Osteoblast (primary cell): ENCODE measurements around the gene NTN4. TPM values are rescaled to one million over a fixed set of nuclear protein-coding genes. Genes with fewer than 3 reads are reported as not detected.

ENCODE experiments used
- DNase-seq: peaks from one replicate; pipeline ENCODE4 v3.0.0; 2011; ENCODE audit warnings: low spot score, mixed read lengths; ENCODE audit not compliant: insufficient read length; ENCODE audit errors: missing footprints
- H2AFZ ChIP-seq: 2 replicates; pipeline ENCODE4 v1.6.0; 2011; ENCODE audit warnings: mild to moderate bottlenecking, low read length
- H3K27ac ChIP-seq: 2 replicates; pipeline ENCODE4 v1.5.1; 2011; ENCODE audit warnings: mild to moderate bottlenecking, low read depth, low read length, moderate library complexity
- H3K27me3 ChIP-seq: 2 replicates; pipeline ENCODE4 v1.6.0; 2012; ENCODE audit warnings: mild to moderate bottlenecking, control low read depth, inconsistent platforms, low read length, moderate library complexity; ENCODE audit not compliant: insufficient read depth
- H3K36me3 ChIP-seq: 2 replicates; pipeline ENCODE4 v1.5.1; 2011; ENCODE audit warnings: mild to moderate bottlenecking, low read length, control low read depth, moderate library complexity; ENCODE audit not compliant: insufficient read depth
- H3K4me1 ChIP-seq: 2 replicates; pipeline ENCODE4 v1.5.1; 2011; ENCODE audit warnings: mild to moderate bottlenecking, low read length, control low read depth, moderate library complexity; ENCODE audit not compliant: insufficient read depth
- H3K4me2 ChIP-seq: 2 replicates; pipeline ENCODE4 v1.6.0; 2011; ENCODE audit warnings: mild to moderate bottlenecking, low read length; ENCODE audit not compliant: insufficient read depth
- H3K4me3 ChIP-seq: fragments of 200-600 bp; sonication (generic); 3 replicates; pipeline ENCODE4 v1.5.1; 2012; ENCODE audit warnings: mild to moderate bottlenecking, low read length, inconsistent platforms; ENCODE audit not compliant: insufficient read depth
- H3K79me2 ChIP-seq: 2 replicates; pipeline ENCODE4 v1.6.0; 2012; ENCODE audit warnings: mild to moderate bottlenecking, low read length, control low read depth, inconsistent platforms; ENCODE audit not compliant: insufficient read depth
- H3K9me3 ChIP-seq: 2 replicates; pipeline ENCODE4 v1.5.1; 2011; ENCODE audit warnings: low read depth, low read length, control low read depth
- H4K20me1 ChIP-seq: 2 replicates; pipeline ENCODE4 v1.6.0; 2012; ENCODE audit warnings: mild to moderate bottlenecking, low read length, control low read depth; ENCODE audit not compliant: insufficient read depth
- CTCF ChIP-seq: IDR thresholded peaks from 2 replicates; pipeline ENCODE4 v1.5.1; 2011; ENCODE audit warnings: mild to moderate bottlenecking, low read depth, low read length, moderate library complexity; ENCODE audit errors: extremely low read depth
- total RNA-seq: library from RNA; depleted of rRNA; stranded (reverse); fragments of >200 nt; gene quantifications from 2 replicates; pipeline ENCODE4 v1.2.3, GENCODE V29; 2012

NTN4 gene
- total RNA-seq, 1 donor, result 47.8 TPM

- DNase-seq, result no peak
- H3K9me3 ChIP-seq, result no peaks in the 10 kb centered on the region
- no peak overlapping the region for H2AFZ ChIP-seq
- H3K36me3 ChIP-seq, result no peaks in the 10 kb centered on the region
- H4K20me1 ChIP-seq, result no peaks in the 10 kb centered on the region
- no peak for TF ChIP-seq CTCF
- peak overlapping the region; percentile 2 for H3K4me2 ChIP-seq
- no peak overlapping the region for H3K4me3 ChIP-seq
- peaks cover 20% of the 10 kb centered on the region for H3K4me1 ChIP-seq
- H3K79me2 ChIP-seq, result no peaks in the 10 kb centered on the region
- no peaks in the 10 kb centered on the region for H3K27me3 ChIP-seq
- peak overlapping the region; percentile 86 for H3K27ac ChIP-seq
Measured at GRCh38 chr12:95701722-95702418, 88.7 kb downstream of the NTN4 start.

- Histone ChIP-seq H3K9me3 (no peaks in the 10 kb centered on the region), H3K4me3 (no peak overlapping the region), H4K20me1 (no peaks in the 10 kb centered on the region), H3K27me3 (no peaks in the 10 kb centered on the region), H3K36me3 (no peaks in the 10 kb centered on the region), H3K4me1 (peaks cover 20% of the 10 kb centered on the region), H3K27ac (peak overlapping the region; percentile 86), H3K79me2 (no peaks in the 10 kb centered on the region), H3K4me2 (peak overlapping the region; percentile 63), H2AFZ (no peak overlapping the region)
- TF ChIP-seq CTCF, result no peak
- DNase-seq, result no peak
Measured at GRCh38 chr12:95701275-95701674, 89.3 kb downstream of the NTN4 start.

GRCh38 chr12:95700316-95700785 is 90.2 kb downstream of the NTN4 start:
- no peaks in the 10 kb centered on the region for H3K79me2 ChIP-seq
- TF ChIP-seq CTCF, result no peak
- H3K36me3 ChIP-seq, result no peaks in the 10 kb centered on the region
- peak overlapping the region; percentile 27 for H3K4me3 ChIP-seq
- peak; percentile 91 for DNase-seq
- H3K4me1 ChIP-seq, result peaks cover 20% of the 10 kb centered on the region
- no peaks in the 10 kb centered on the region for H3K9me3 ChIP-seq
- peak overlapping the region; percentile 86 for H3K27ac ChIP-seq
- no peaks in the 10 kb centered on the region for H3K27me3 ChIP-seq
- peak overlapping the region; percentile 63 for H3K4me2 ChIP-seq
- H4K20me1 ChIP-seq, result no peaks in the 10 kb centered on the region
- H2AFZ ChIP-seq, result no peak overlapping the region

GRCh38 chr12:95699579-95699978 is 91.0 kb downstream of the NTN4 start:
- H2AFZ ChIP-seq, result no peak overlapping the region
- TF ChIP-seq CTCF, result no peak
- no peaks in the 10 kb centered on the region for H3K9me3 ChIP-seq
- H3K27ac ChIP-seq, result peak overlapping the region; percentile 86
- H3K4me1 ChIP-seq, result peaks cover 20% of the 10 kb centered on the region
- no peaks in the 10 kb centered on the region for H3K27me3 ChIP-seq
- no peaks in the 10 kb centered on the region for H3K36me3 ChIP-seq
- H3K79me2 ChIP-seq, result no peaks in the 10 kb centered on the region
- no peaks in the 10 kb centered on the region for H4K20me1 ChIP-seq
- no peak for DNase-seq
- H3K4me3 ChIP-seq, result no peak overlapping the region
- H3K4me2 ChIP-seq, result no peak overlapping the region
